HepG2 (cell line): ENCODE results near the gene RNU11.
A peak's percentile ranks its signal among the peaks of the same experiment; 100 is the strongest.

Experiments
- CTCF ChIP-seq: sonication (generic); formaldehyde crosslinking; IDR thresholded peaks from 2 replicates; pipeline ENCODE4 v1.5.0; 2020; ENCODE audit warnings: mild to moderate bottlenecking, missing genetic modification reagents, moderate library complexity
- HDAC6 ChIP-seq: fragments of 200-600 bp; sonication (generic); IDR thresholded peaks from 2 replicates; pipeline ENCODE4 v1.7.0; 2017; ENCODE audit warnings: mild to moderate bottlenecking, antibody characterized with exemption, low read length, low read depth
- NCOR1 ChIP-seq: fragments of 200-600 bp; sonication (generic); IDR thresholded peaks from 2 replicates; pipeline ENCODE4 v1.7.0; 2017; ENCODE audit warnings: antibody characterized with exemption, low read length, borderline replicate concordance
- YY1 ChIP-seq: IDR thresholded peaks from 2 replicates; pipeline ENCODE4 v1.6.1; 2011; ENCODE audit warnings: low read length, low read depth, moderate library complexity, mild to moderate bottlenecking; ENCODE audit not compliant: insufficient read depth, insufficient replicate concordance

GRCh38 chr1:28648474-28649198 is at the start of gene RNU11:
- TF ChIP-seq NCOR1, result peak; percentile 69; the same call in 1 of the 2 replicates
- no peak; the same call in none of the 2 replicates for TF ChIP-seq CTCF (CRISPR knock-in tag)
- peak; percentile 76 for TF ChIP-seq YY1
- TF ChIP-seq HDAC6, result peak; percentile 91; the same call in 1 of the 2 replicates
